Glutamatergic neuron (in vitro differentiated cells): ENCODE data around the gene NAMPT. TPM values are rescaled to one million over a fixed set of nuclear protein-coding genes. Genes with fewer than 3 reads are reported as not detected.

ENCODE experiments used
- DNase-seq: peaks from one replicate; pipeline ENCODE4 v3.0.0; 2022
- H3K27ac Mint-ChIP-seq: one replicate; pipeline ENCODE4 v1.8.0; 2020; ENCODE audit warnings: mild to moderate bottlenecking, mixed read lengths, inconsistent platforms; ENCODE audit not compliant: unreplicated experiment
- H3K27me3 Mint-ChIP-seq: one replicate; pipeline ENCODE4 v1.8.0; 2020; ENCODE audit warnings: mild to moderate bottlenecking, moderate library complexity, mixed read lengths, inconsistent platforms; ENCODE audit not compliant: unreplicated experiment
- H3K36me3 Mint-ChIP-seq: one replicate; pipeline ENCODE4 v1.8.0; 2020; ENCODE audit warnings: mild to moderate bottlenecking, mixed read lengths, inconsistent platforms; ENCODE audit not compliant: unreplicated experiment
- H3K4me1 Mint-ChIP-seq: one replicate; pipeline ENCODE4 v1.8.0; 2020; ENCODE audit warnings: mild to moderate bottlenecking, low read depth, mixed read lengths, inconsistent platforms; ENCODE audit not compliant: unreplicated experiment
- H3K4me3 Mint-ChIP-seq: one replicate; pipeline ENCODE4 v1.8.0; 2020; ENCODE audit warnings: mild to moderate bottlenecking, mixed read lengths, inconsistent platforms; ENCODE audit not compliant: unreplicated experiment
- H3K9me3 Mint-ChIP-seq: one replicate; pipeline ENCODE4 v1.8.0; 2020; ENCODE audit warnings: mild to moderate bottlenecking, moderate library complexity, mixed read lengths, inconsistent platforms; ENCODE audit not compliant: unreplicated experiment
- CTCF ChIP-seq: fragments of 200-600 bp; sonication (generic); IDR thresholded peaks from one replicate; pipeline ENCODE4 v1.5.0; 2021; ENCODE audit not compliant: partially characterized antibody, unreplicated experiment
- total RNA-seq: library from RNA; stranded (reverse); fragmentation: NEBNext Ultra II Directional; extraction: Animal tissue kit (Norgen Biotek cat#: 25700); gene quantifications from one replicate; pipeline ENCODE4 v1.2.1, GENCODE V29; 2021; ENCODE audit not compliant: unreplicated experiment

Gene NAMPT
- total RNA-seq, 1 donor from 2014 or later: 48.4 TPM

GRCh38 chr7:106273009-106273668 lies 11.6 kb downstream of the NAMPT start:
- Mint-ChIP-seq H3K9me3 (no peaks in the 10 kb centered on the region), H3K4me3 (no peak overlapping the region), H3K27me3 (no peaks in the 10 kb centered on the region), H3K27ac (no peak overlapping the region), H3K36me3 (no peaks in the 10 kb centered on the region), H3K4me1 (peaks cover 3% of the 10 kb centered on the region)
- no peak for DNase-seq
- TF ChIP-seq CTCF: no peak

- Mint-ChIP-seq H3K27me3 (no peaks in the 10 kb centered on the region), H3K36me3 (no peaks in the 10 kb centered on the region), H3K4me1 (peaks cover 3% of the 10 kb centered on the region), H3K4me3 (no peak overlapping the region), H3K9me3 (no peaks in the 10 kb centered on the region), H3K27ac (no peak overlapping the region)
- DNase-seq: no peak
- no peak for TF ChIP-seq CTCF
Measured at GRCh38 chr7:106270122-106270977, 14.4 kb downstream of the NAMPT start.

GRCh38 chr7:106269254-106269961 lies 15.4 kb downstream of the NAMPT start:
- TF ChIP-seq CTCF: no peak
- Mint-ChIP-seq H3K4me3 (no peak overlapping the region), H3K27me3 (no peaks in the 10 kb centered on the region), H3K36me3 (no peaks in the 10 kb centered on the region), H3K4me1 (peaks cover 3% of the 10 kb centered on the region), H3K27ac (no peak overlapping the region), H3K9me3 (no peaks in the 10 kb centered on the region)
- DNase-seq: no peak

- no peak for TF ChIP-seq CTCF
- H3K36me3 Mint-ChIP-seq: no peaks in the 10 kb centered on the region
Measured at GRCh38 chr7:106265133-106265532, 19.6 kb downstream of the NAMPT start.

More at GRCh38 chr7:106265133-106265532, 19.6 kb downstream of the NAMPT start:
- H3K27ac Mint-ChIP-seq: no peak overlapping the region
- no peaks in the 10 kb centered on the region for H3K27me3 Mint-ChIP-seq
- no peaks in the 10 kb centered on the region for H3K9me3 Mint-ChIP-seq
- DNase-seq: no peak
- H3K4me1 Mint-ChIP-seq: peaks cover 3% of the 10 kb centered on the region
- no peak overlapping the region for H3K4me3 Mint-ChIP-seq
